Astrocyte (in vitro differentiated cells and primary cell): Measurements from ENCODE around the gene IL1RAP. TPM values are rescaled to one million over a fixed set of nuclear protein-coding genes. Genes with fewer than 3 reads are reported as not detected.

Experiments
- DNase-seq: peaks from one replicate; pipeline ENCODE4 v3.0.0-alpha.2; 2010; ENCODE audit warnings: low read depth
- FAIRE-seq: peaks from 2 replicates; lab custom pipeline; 2011; peaks lifted over from hg19 to GRCh38; lab: Jason Lieb, UNC
- H2AFZ ChIP-seq: 2 replicates; pipeline ENCODE4 v1.6.0; 2012; ENCODE audit warnings: low read depth, low read length, inconsistent platforms
- H3K27ac ChIP-seq: 2 replicates; pipeline ENCODE4 v1.5.1; 2011; ENCODE audit warnings: low read depth, low read length, inconsistent platforms
- H3K27me3 ChIP-seq: 2 replicates; pipeline ENCODE4 v1.6.0; 2011; ENCODE audit warnings: low read length, inconsistent platforms; ENCODE audit not compliant: insufficient read depth
- H3K36me3 ChIP-seq: 2 replicates; pipeline ENCODE4 v1.5.1; 2011; ENCODE audit warnings: low read length, inconsistent platforms; ENCODE audit not compliant: insufficient read depth
- H3K4me1 ChIP-seq: 2 replicates; pipeline ENCODE4 v1.5.1; 2011; ENCODE audit warnings: low read length, inconsistent platforms; ENCODE audit not compliant: insufficient read depth
- H3K4me2 ChIP-seq: 2 replicates; pipeline ENCODE4 v1.6.0; 2012; ENCODE audit warnings: low read length, inconsistent platforms
- H3K4me3 ChIP-seq: 2 replicates; pipeline ENCODE4 v1.5.1; 2011; ENCODE audit warnings: low read depth, mild to moderate bottlenecking, low read length, inconsistent platforms; ENCODE audit not compliant: insufficient read depth
- H3K79me2 ChIP-seq: 2 replicates; pipeline ENCODE4 v1.6.0; 2012; ENCODE audit warnings: mild to moderate bottlenecking, low read length, inconsistent platforms; ENCODE audit not compliant: insufficient read depth
- H3K9ac ChIP-seq: 2 replicates; pipeline ENCODE4 v1.6.0; 2012; ENCODE audit warnings: mild to moderate bottlenecking, low read length, inconsistent platforms
- H3K9me3 ChIP-seq: 2 replicates; pipeline ENCODE4 v1.5.1; 2012; ENCODE audit warnings: low read depth, mild to moderate bottlenecking, low read length, inconsistent platforms; ENCODE audit not compliant: insufficient read depth
- H4K20me1 ChIP-seq: 2 replicates; pipeline ENCODE4 v1.6.0; 2012; ENCODE audit warnings: low read length, inconsistent platforms; ENCODE audit not compliant: insufficient read depth
- H3K27ac Mint-ChIP-seq: one replicate; pipeline ENCODE4 v1.8.0; 2021; ENCODE audit warnings: mild to moderate bottlenecking, mixed read lengths; ENCODE audit not compliant: unreplicated experiment
- H3K27me3 Mint-ChIP-seq: one replicate; pipeline ENCODE4 v1.8.0; 2021; ENCODE audit warnings: low read depth, mixed read lengths; ENCODE audit not compliant: unreplicated experiment
- H3K36me3 Mint-ChIP-seq: one replicate; pipeline ENCODE4 v1.8.0; 2021; ENCODE audit warnings: low read depth, mixed read lengths; ENCODE audit not compliant: unreplicated experiment
- H3K4me1 Mint-ChIP-seq: one replicate; pipeline ENCODE4 v1.8.0; 2021; ENCODE audit warnings: low read depth, mixed read lengths; ENCODE audit not compliant: unreplicated experiment
- H3K4me3 Mint-ChIP-seq: one replicate; pipeline ENCODE4 v1.8.0; 2021; ENCODE audit warnings: mild to moderate bottlenecking, moderate library complexity, mixed read lengths; ENCODE audit not compliant: unreplicated experiment
- H3K9me3 Mint-ChIP-seq: one replicate; pipeline ENCODE4 v1.8.0; 2021; ENCODE audit warnings: mild to moderate bottlenecking, mixed read lengths; ENCODE audit not compliant: unreplicated experiment
- EZH2 ChIP-seq: IDR thresholded peaks from 2 replicates; pipeline ENCODE4 v1.6.1; 2012; ENCODE audit warnings: mild to moderate bottlenecking, low read length, inconsistent platforms; ENCODE audit not compliant: insufficient read depth
- total RNA-seq: library from RNA; stranded (reverse); gene quantifications from 2 replicates; pipeline ENCODE4 v1.2.1, GENCODE V29; 2021
- TF ChIP-seq, protein P1 (sequence below): IDR thresholded peaks from 2 replicates; pipeline ENCODE4 v1.5.1; 2011; ENCODE audit warnings: low read depth, mild to moderate bottlenecking, inconsistent platforms, low read length, moderate library complexity; ENCODE audit not compliant: insufficient read depth

IL1RAP gene
- total RNA-seq, 1 donor from 2014 or later = 19.4 TPM

DNA sequence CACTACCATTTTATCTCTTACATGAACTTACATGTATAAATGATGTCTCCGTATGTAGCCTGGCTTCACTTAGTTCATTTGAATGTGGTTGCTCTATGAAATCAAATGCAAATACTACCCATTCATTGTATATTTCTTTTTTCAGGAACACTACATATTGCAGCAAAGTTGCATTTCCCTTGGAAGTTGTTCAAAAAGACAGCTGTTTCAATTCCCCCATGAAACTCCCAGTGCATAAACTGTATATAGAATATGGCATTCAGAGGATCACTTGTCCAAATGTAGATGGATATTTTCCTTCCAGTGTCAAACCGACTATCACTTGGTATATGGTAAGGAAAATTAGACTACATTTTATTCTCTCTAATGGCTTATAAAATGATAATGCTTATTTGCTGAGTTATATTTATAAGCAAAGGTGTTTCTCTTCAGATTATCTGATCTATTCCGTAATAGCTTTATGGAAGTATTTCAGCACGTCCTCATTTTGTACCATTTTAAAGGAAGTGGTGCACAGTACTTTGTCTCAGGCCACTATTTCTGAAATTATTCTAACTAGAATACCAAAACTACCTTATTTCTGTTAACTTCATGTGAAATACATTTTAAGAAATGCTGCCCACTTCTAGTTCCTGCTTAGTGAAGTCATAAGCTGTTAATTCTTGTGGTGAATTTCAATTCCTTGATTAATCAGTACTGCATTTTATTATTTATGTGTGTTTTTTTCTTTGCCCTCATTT lies 95.1 kb downstream of the IL1RAP start:
- Histone ChIP-seq H3K9ac (no peak overlapping the region), H4K20me1 (no peaks in the 10 kb centered on the region), H3K79me2 (no peaks in the 10 kb centered on the region), H3K4me2 (no peak overlapping the region), H3K4me1 (no peaks in the 10 kb centered on the region), H3K9me3 (no peaks in the 10 kb centered on the region), H2AFZ (no peak overlapping the region), H3K27me3 (no peaks in the 10 kb centered on the region), H3K36me3 (no peaks in the 10 kb centered on the region), H3K4me3 (no peak overlapping the region), H3K27ac (no peak overlapping the region)
- Mint-ChIP-seq H3K27me3 (no peaks in the 10 kb centered on the region), H3K4me3 (no peak overlapping the region), H3K36me3 (peaks cover 14% of the 10 kb centered on the region), H3K4me1 (no peaks in the 10 kb centered on the region), H3K27ac (no peak overlapping the region), H3K9me3 (peaks cover 1% of the 10 kb centered on the region)
- no peak for DNase-seq
- FAIRE-seq = no peak
- TF ChIP-seq, protein P1, sequence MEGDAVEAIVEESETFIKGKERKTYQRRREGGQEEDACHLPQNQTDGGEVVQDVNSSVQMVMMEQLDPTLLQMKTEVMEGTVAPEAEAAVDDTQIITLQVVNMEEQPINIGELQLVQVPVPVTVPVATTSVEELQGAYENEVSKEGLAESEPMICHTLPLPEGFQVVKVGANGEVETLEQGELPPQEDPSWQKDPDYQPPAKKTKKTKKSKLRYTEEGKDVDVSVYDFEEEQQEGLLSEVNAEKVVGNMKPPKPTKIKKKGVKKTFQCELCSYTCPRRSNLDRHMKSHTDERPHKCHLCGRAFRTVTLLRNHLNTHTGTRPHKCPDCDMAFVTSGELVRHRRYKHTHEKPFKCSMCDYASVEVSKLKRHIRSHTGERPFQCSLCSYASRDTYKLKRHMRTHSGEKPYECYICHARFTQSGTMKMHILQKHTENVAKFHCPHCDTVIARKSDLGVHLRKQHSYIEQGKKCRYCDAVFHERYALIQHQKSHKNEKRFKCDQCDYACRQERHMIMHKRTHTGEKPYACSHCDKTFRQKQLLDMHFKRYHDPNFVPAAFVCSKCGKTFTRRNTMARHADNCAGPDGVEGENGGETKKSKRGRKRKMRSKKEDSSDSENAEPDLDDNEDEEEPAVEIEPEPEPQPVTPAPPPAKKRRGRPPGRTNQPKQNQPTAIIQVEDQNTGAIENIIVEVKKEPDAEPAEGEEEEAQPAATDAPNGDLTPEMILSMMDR = no peak
- no peak for TF ChIP-seq EZH2

- Histone ChIP-seq H3K9me3 (no peaks in the 10 kb centered on the region), H3K27me3 (no peaks in the 10 kb centered on the region), H3K4me3 (no peak overlapping the region), H3K4me1 (no peaks in the 10 kb centered on the region), H4K20me1 (no peaks in the 10 kb centered on the region), H2AFZ (no peak overlapping the region), H3K4me2 (no peak overlapping the region), H3K36me3 (no peaks in the 10 kb centered on the region), H3K79me2 (no peaks in the 10 kb centered on the region), H3K9ac (no peak overlapping the region), H3K27ac (no peak overlapping the region)
- no peak for DNase-seq
- no peaks in the 10 kb centered on the region for H3K4me1 Mint-ChIP-seq
- peaks cover 1% of the 10 kb centered on the region for H3K9me3 Mint-ChIP-seq
- H3K4me3 Mint-ChIP-seq = no peak overlapping the region
- no peak for FAIRE-seq
- peaks cover 5% of the 10 kb centered on the region for H3K36me3 Mint-ChIP-seq
- TF ChIP-seq, protein P1 = no peak
- TF ChIP-seq EZH2 = no peak
- no peaks in the 10 kb centered on the region for H3K27me3 Mint-ChIP-seq
- no peak overlapping the region for H3K27ac Mint-ChIP-seq
Measured at GRCh38 chr3:190614226-190615059, 100.6 kb downstream of the IL1RAP start.

DNA sequence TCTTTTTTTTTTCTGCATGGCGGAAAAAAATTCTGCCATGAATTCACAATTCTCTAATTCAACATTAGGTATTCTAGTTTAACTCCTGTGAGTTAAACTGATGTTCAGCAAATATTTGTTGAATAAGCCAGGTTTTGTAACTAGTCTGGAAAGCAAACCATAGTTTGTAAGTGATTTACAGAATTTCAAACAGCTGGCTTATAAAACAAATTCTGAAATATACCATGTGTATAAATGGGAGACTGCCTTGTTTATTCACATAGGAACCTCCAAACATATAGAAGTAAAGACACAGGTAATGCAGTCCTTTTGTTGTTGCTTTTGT lies 101.1 kb downstream of the IL1RAP start:
- Mint-ChIP-seq H3K4me3 (no peak overlapping the region), H3K36me3 (peaks cover under 1% of the 10 kb centered on the region), H3K4me1 (no peaks in the 10 kb centered on the region), H3K27ac (no peak overlapping the region), H3K9me3 (no peaks in the 10 kb centered on the region), H3K27me3 (no peaks in the 10 kb centered on the region)
- H3K9ac ChIP-seq = no peak overlapping the region
- TF ChIP-seq, protein P1 = no peak
- no peak for TF ChIP-seq EZH2
- DNase-seq = no peak
- FAIRE-seq = no peak
- no peaks in the 10 kb centered on the region for H3K79me2 ChIP-seq
- no peaks in the 10 kb centered on the region for H3K27me3 ChIP-seq
- no peaks in the 10 kb centered on the region for H4K20me1 ChIP-seq
- H3K4me1 ChIP-seq = no peaks in the 10 kb centered on the region
- H3K27ac ChIP-seq = no peak overlapping the region
- H3K36me3 ChIP-seq = no peaks in the 10 kb centered on the region
- no peak overlapping the region for H2AFZ ChIP-seq
- no peak overlapping the region for H3K4me2 ChIP-seq
- no peak overlapping the region for H3K4me3 ChIP-seq
- H3K9me3 ChIP-seq = no peaks in the 10 kb centered on the region
